Endothelial cell of umbilical vein (primary cell): ENCODE results near the gene PGLYRP1.

Source experiments
- EZH2 ChIP-seq: IDR thresholded peaks from 2 replicates; pipeline ENCODE4 v1.6.1; 2012; ENCODE audit warnings: borderline replicate concordance, low read depth, mild to moderate bottlenecking, moderate library complexity, low read length, inconsistent platforms; ENCODE audit not compliant: severe bottlenecking
- FOS ChIP-seq: IDR thresholded peaks from 2 replicates; pipeline ENCODE4 v1.6.1; 2011; ENCODE audit warnings: mild to moderate bottlenecking, low read length, moderate library complexity, borderline replicate concordance; ENCODE audit not compliant: insufficient read depth
- JUN ChIP-seq: IDR thresholded peaks from 2 replicates; pipeline ENCODE4 v1.6.1; 2011; ENCODE audit warnings: borderline replicate concordance, low read depth; ENCODE audit not compliant: insufficient read length, insufficient read depth
- MYC ChIP-seq: IDR thresholded peaks from one replicate; pipeline ENCODE4 v1.6.1; 2011; ENCODE audit warnings: mild to moderate bottlenecking, low read depth, low read length
- POLR2A ChIP-seq: IDR thresholded peaks from 2 replicates; pipeline ENCODE4 v1.6.1; 2012; ENCODE audit warnings: low read depth, mild to moderate bottlenecking, control low read depth, low read length
- POLR2AphosphoS5 ChIP-seq: IDR thresholded peaks from 2 replicates; pipeline ENCODE4 v1.6.1; 2012; ENCODE audit warnings: low read depth, mild to moderate bottlenecking, control low read depth, low read length, moderate library complexity; ENCODE audit not compliant: insufficient read depth
- TF ChIP-seq, protein P1 (sequence below), 2 donors: IDR thresholded peaks; 1 replicate in 1 of 2; 2 replicates in 1 of 2; pipeline ENCODE4 v1.5.1; 2011; ENCODE audit warnings: low read length in 2 of 2, mild to moderate bottlenecking in 2 of 2, moderate library complexity in 2 of 2, control low read depth in 1 of 2, inconsistent platforms in 1 of 2, low read depth in 1 of 2; ENCODE audit not compliant: insufficient read depth in 1 of 2; ENCODE audit errors: extremely low read depth in 1 of 2
- TF ChIP-seq, protein P2 (sequence below): IDR thresholded peaks from 2 replicates; pipeline ENCODE4 v1.6.1; 2011; ENCODE audit not compliant: insufficient read depth, insufficient read length

DNA sequence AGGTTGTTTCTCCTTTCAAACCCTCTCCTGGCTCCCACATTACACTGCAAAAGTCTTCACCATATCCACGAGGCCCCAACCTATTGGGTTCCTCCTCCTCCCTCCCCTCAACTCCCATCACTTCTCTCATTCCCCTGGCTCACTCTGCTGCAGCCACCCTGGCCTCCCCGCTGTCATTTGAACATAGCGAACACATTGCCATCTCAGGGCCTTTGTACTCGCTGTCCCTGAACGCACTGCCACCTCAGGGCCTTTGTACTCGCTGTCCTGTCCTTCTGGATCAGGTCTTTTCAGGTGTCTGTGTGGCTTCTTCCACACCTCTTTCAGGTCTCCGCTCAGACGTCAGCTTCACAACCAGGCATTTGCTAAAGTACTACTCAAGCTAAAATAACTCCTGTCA, 25.9 kb downstream of the PGLYRP1 start:
- TF ChIP-seq, protein P1, sequence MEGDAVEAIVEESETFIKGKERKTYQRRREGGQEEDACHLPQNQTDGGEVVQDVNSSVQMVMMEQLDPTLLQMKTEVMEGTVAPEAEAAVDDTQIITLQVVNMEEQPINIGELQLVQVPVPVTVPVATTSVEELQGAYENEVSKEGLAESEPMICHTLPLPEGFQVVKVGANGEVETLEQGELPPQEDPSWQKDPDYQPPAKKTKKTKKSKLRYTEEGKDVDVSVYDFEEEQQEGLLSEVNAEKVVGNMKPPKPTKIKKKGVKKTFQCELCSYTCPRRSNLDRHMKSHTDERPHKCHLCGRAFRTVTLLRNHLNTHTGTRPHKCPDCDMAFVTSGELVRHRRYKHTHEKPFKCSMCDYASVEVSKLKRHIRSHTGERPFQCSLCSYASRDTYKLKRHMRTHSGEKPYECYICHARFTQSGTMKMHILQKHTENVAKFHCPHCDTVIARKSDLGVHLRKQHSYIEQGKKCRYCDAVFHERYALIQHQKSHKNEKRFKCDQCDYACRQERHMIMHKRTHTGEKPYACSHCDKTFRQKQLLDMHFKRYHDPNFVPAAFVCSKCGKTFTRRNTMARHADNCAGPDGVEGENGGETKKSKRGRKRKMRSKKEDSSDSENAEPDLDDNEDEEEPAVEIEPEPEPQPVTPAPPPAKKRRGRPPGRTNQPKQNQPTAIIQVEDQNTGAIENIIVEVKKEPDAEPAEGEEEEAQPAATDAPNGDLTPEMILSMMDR (IDR thresholded peaks at IDR 0.05; ENCODE audit: extremely low read depth in 1 of 2, insufficient read depth in 1 of 2, low read depth in 1 of 2, low read length in 2 of 2) = no peak
- TF ChIP-seq POLR2AphosphoS5 = no peak
- TF ChIP-seq, protein P2, sequence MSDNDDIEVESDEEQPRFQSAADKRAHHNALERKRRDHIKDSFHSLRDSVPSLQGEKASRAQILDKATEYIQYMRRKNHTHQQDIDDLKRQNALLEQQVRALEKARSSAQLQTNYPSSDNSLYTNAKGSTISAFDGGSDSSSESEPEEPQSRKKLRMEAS = no peak
- no peak for TF ChIP-seq POLR2A
- no peak for TF ChIP-seq EZH2
- no peak for TF ChIP-seq FOS
- TF ChIP-seq JUN = no peak
- TF ChIP-seq MYC = no peak
